RCC 7860 (cell line): Measurements from ENCODE around the gene ATP5PB.
A peak's percentile ranks its signal among the peaks of the same experiment; 100 is the strongest.

Source experiments
- DNase-seq: peaks from one replicate; pipeline ENCODE4 v3.0.0-alpha.2; 2015; ENCODE audit warnings: low spot score
- FAIRE-seq: peaks from 2 replicates; lab custom pipeline; 2012; peaks lifted over from hg19 to GRCh38; lab: Jason Lieb, UNC

ATP5PB gene

DNA sequence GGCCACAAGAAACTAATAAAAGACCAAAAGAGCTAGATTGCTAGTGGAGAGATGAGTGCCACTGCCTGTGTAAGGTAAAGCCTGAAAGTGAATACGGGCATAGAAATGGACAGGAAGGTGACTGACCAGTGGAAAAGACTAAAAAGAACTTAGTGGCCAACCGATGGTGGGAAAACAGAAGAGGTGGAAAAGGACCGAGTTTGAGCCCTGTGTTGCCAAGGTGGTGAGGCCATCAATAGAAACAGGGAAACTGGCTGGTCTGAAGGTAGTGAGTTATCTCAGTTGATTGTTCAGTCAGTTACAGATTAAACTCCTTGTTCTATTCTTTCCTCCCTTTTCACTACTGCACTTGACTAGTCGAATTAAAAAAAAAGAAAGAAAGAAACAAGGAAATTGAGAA lies 2.7 kb upstream of the ATP5PB start:
- no peak for FAIRE-seq
- no peak for DNase-seq

DNA sequence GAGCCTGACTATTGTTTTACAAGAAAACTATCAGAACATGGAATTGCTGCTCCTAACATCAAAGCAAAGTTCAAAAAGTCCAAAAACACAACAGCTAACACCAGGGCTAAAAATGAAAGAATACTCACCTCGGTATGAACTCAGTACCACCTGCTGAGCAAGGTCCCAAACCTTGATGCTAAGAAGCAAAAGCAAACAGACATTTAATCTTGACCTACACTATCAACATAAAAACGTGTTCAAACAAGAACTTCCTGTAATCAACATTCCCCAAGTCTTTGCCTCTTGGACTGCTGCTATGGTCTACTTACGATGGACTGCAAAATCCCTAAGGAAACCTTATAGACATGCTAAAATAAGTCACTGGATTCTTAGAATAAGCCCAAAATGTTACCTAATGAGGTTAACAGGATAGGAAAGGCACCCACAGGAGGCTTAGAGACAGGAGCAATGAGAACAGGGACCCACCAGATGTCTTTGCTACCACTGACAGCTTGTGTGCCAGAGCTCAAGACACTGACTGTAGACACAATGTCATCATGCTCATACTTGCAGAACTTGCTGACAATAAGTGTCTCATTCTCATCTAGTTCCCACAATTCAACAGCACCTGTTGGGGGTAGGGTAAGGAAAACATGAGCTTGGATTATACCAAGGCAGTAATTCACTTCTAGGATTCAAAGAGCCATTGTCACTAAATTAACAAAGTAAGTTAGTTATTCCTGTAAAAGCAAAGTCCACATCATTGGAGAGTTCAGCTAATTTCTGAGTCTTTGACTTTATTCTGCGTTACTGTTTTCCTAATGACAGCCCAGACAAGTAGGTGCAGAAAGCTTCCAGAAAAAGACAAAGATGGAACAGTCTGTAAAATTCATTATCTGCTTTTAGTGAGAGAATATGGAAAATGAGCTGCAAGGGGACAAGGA lies 2.0 kb upstream of the ATP5PB start:
- no peak for DNase-seq
- no peak for FAIRE-seq

DNA sequence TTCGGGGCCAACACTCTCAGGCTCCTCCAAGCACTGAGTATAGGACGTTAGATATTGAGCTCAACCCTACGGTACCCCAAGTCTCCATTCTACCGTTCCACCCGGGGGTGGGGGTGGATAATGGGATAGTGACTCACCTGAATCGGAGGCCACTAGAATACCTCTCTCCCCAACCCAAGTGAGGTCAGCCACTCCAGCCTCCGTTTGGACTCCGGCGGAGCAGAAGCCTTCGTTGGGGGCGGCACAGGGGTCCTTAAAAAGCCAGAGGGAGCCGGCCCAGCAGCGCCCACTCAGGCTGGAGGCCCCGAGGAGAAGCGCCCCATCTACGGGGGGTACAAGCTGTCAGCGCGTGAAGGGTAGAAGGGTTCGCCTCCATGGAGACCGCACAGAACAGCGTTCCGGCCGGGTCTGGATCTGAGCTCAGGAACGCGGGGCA lies 764 bp upstream of the ATP5PB start:
- DNase-seq: no peak

DNA sequence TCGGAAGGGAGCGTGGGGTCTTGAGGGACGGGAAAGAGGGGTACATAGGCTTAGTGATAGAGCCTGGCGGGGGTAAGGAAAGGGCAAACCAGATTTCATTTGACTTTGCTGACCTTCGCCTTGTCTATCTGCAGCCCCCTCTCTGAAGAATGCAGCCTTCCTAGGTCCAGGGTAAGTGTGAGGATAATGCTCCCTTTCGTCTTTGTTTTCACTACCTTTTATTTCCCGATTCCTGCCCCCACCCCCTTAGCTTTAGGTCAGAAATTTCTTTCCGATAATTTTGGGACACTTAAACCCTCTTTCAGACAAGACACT lies 396 bp downstream of the ATP5PB start:
- no peak for FAIRE-seq
- no peak for DNase-seq

More for the DNA sequence above, 764 bp upstream of the ATP5PB start:
- FAIRE-seq: no peak

DNA sequence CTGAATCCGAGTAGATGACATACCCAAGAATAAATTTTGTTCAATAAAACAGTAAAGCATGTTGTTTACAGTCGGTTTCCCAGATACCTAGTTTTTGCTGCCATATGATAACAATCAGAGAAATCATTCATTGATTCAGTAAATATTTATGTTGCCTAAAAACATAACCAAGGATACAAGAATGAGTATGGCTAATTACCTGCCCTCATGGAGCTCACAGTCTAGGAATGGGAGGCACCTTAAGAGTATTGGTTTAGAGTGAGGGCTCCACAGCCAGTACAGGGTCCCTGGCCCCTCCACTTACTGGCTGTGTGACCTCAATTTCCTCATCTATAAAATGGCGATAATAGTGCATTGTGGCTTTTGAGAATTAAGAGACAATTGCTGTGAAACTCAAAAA lies 921 bp downstream of the ATP5PB start:
- no peak for DNase-seq
- no peak for FAIRE-seq

DNA sequence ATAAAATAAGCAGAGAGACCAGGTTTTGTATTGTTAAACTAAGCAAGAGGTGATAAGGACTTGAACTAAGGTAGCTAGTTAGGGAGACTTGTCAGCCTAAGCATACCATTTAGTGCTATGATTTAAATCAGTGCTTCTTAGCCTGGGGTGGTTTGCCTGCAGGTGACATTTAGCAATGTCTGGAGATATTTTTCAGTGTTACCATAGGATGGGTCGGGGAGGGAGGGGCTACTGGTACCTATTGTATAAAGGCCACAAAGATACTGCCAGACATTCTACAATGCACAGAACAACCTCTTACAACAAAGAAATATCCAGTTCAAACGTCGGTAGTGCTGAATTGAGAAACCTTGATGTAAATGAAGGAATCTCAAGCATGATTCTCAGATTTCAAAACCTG lies 3.3 kb downstream of the ATP5PB start:
- no peak for DNase-seq
- no peak for FAIRE-seq

DNA sequence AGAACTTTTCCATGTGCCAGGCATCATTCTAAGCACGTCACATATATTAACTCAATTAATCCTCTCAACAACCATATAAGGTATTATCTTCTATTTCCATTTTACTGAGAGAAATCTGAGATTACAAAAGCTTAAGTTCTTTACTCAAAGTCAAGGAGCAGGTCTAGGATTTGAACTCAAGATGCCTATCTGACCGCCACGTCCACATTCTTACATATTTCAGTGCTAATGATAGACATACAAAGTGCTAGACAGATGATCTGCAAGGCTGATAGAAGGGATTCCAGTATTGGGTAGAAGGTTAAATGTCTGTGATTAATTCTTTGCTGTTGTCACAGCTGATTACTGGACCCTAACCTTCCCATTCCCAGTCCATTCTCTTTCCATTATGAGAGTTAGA lies 4.4 kb downstream of the ATP5PB start:
- DNase-seq (no peak), FAIRE-seq (no peak)

DNA sequence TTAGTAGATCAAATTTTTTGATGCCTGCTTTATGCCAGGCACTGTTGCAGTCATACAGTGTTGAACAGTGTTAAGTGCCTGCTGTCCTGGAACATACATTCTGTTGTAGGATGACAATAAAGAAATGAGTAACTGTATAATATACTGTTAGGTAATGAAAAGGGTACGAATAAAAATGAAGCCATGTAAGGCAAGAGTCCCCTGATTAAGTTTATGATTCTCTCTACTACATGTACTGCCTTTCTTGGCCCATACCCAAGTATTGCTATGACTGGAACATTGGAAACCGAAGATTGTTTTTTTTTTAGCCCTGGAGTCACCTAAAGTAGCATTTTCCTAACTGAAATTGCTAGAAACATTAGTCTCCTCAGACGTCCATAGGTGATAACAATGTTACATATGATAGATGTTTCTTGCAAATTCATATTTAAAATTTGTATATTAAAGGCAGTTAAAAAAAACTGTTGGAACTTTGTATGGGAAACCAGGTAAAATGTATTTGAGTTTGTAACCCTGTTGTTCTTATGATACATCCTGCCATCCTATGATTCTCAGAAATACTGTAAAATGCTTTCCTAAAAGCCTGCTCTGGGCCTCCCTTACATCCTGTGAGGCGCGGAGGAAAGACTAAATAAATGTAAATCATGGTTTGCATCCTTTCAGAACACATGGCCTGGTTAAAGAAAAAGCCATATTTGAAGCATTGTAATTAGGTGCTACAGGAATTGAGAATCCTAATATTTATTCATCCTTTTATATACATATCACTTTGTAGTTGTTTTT lies 5.8 kb downstream of the ATP5PB start:
- DNase-seq: no peak
- FAIRE-seq: no peak

DNA sequence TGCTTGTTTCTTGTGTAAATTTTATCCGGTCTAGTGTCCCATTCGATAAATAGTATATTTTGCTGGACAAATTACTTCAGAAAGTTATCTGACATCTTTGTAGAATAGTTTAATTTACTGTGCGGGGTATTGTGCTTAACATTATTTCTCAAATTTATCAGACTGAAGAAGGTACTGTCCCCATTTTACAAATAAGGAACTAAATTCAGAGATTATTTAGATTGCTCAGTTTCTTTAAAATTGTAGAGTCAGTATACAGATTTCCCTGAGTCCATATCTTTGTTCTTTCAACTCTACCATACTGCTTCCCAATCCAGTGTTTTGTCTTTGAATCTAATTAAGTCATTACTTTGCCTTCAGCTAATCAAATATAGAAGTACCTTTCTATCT lies 6.4 kb downstream of the ATP5PB start:
- no peak for FAIRE-seq
- no peak for DNase-seq

DNA sequence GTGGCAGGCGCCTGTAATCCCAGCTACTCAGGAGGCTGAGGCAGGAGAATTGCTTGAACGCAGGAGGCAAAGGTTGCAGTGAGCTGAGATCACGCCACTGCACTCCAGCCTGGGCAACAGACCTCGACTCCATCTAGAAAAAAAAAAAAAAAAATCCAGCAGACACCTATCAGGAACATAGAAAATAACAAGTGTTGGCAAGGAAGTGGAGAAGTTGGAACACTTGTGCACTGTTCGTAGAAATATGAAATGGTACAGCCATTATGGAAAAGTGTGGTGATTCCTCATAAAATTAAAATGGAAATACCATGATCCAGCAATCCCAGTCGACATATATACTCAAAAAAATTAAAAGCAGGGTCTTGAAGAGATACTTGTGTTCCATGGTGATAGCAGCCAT lies 12.5 kb downstream of the ATP5PB start:
- FAIRE-seq (no peak), DNase-seq (no peak)

DNA sequence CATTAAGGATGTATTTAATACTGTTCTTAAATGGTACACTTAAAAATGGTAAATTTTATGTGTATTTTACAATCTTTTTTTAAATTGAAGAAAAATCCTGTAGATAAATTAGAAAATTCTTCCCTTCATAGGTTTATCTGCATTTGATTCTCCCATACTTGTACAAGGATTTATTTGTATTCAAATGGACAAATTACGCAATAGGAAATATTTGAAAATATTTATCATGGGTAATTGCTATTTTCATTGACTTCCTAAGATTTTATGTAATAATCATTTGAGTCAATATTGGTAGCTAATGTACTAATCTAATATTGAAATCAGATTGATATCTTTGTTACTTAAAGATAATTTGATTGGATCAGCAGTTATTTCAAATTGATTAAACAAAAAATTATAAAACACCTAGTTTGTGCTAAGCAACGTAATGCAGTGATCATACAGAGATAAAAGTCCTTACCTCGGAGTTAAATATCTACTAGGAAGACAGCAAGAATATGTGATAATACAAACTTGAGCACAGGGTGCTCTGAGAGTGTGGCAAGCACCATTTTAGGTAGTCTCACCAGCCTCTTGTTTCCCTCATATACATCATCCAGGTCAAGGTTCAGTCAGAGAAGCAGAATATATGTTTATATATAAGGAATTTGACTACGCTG lies 13.2 kb downstream of the ATP5PB start:
- DNase-seq (no peak), FAIRE-seq (peak; percentile 69)

DNA sequence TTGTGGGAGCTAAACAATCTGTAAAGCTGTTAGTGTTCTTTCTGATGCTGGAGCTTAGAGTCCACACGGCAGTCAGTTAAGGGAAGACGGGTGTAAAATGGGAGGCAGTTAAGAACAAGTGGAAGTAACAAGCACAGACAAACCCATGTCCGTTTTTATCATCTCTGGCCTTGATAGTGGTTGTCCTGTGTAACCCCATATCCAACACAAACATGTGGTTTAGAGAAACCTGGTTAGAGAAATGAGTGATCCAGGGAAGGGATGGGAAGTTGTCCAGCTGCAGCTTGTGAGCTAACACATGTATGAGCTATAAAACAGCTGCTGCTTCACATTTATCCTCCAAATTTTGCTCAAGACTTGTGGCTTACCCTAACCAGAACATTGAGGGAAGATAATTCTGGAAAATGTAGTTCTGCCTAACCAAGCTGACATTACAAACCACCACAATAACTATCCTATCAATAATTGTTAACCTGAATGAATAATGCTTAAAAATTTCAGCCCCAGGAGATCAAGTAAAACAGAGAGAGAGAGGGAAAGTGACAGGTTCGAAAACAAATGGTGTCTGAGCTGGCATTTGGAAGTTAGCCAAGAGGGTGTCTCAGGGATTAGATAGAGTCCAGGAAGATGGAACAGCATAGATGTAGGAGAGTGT lies 13.9 kb downstream of the ATP5PB start:
- peak; percentile 91 for DNase-seq
- FAIRE-seq: peak; percentile 97

DNA sequence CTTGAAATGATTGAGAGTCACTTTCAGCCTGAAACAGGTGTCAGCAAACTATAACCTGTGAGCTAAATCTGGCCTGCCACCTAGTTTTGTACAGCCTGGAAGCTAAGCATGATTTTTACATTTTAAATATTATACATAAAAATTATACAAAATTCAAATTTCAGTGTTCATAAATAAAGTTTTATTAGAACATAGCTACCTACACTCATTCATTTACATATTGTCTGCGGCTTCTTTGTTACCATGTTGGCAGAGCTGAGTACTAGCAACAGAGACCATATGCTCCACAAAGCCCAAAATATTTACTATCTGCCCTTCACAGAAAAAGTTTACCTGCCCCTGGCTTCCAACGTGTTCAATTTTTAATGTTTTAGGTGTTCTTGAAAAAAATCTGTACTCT lies 16.5 kb downstream of the ATP5PB start:
- FAIRE-seq (no peak), DNase-seq (no peak)

DNA sequence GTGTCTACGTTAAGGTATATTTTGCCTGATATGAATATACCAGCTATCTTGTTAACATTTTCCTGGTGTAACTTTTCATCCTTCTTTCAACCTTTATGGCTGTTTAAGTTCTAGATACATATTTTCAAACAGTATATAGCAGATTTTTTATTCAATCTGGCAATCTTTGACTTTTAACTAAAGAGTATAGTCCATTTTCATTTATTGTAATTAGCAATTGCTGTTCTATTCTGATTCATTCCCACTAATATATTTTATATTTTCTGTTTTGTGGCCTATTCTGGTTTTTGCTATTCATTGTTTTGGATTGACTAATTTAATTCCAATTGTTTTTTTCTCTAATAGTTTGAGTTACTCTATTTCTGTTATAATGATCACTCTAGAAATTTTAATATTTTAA lies 17.2 kb downstream of the ATP5PB start:
- FAIRE-seq: no peak

DNA sequence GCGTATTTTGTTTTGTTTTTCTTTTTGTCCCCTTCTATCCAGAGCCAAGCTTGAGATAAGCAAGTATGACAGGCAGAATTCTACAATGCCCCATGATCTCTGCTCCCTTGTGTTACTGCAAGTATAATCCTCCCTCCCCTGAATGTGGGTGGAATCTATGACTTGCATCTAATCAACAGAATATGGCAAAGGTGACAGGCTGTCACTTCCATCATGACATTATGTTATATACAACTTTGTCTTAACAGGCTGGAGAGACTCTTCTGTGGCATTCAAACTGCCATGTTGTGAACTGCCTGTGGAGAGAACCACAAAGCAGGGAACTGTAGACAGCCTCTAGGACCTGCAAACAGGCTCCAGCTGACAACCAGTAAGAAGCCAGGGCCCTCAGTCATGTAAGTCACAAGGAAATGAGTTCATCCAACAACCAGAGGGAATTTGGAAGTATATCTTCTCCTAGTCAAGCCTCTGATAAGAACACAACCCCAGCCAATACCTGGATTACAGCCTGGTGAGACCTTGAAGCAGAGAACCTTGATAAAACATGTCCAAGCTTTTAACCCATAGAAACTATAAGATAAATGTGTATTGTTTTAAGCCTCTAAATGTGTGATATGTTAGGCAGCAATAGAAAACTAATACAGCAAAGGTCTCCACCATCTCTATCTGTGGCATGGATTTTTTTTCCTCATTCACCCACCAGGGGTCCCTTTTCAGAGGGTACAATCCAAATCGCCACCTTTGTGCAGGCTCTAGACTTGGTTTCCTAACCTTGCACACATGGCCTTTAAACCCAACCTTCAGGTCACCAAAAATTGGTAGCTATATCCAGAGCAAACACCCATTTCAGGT lies 18.8 kb downstream of the ATP5PB start:
- FAIRE-seq (no peak), DNase-seq (no peak)

More for the DNA sequence above, 17.2 kb downstream of the ATP5PB start:
- no peak for DNase-seq

DNA sequence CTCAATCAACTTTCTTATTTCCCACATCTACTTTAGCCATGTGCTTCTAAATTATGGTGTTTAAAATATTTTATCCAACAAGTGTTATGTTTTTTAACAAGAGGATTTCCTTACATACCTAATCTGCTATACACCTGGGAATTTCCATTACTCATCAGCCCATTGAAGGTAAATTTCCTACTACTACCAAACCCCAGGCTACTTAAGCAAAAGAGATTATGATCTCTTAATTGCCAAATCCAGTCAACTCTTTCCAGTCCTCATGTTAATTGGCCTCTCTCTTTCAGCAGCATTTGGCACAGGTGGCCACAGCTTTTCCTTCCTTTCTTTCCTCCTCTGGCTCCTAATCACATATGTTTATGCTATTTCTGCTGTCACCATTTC lies 19.4 kb downstream of the ATP5PB start:
- DNase-seq: no peak
- FAIRE-seq: no peak

DNA sequence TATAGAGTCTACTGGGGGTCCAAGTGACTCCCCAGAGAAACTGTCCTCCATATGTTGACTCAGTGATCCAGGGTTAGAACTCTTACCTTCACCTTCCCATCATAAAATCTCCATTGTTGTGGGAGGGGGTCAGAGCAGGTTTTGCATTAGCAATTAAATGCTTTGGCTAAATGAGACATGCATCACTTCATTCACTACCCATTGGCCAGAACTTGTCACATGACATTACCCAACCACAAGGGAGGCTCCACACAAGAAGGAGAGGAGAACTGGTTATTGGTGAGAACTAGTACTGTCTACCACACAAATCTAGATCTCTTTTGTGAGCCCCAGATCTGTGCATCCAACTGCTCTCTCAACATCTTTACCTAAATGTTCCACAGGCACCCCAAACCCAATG lies 20.3 kb downstream of the ATP5PB start:
- no peak for FAIRE-seq
- no peak for DNase-seq

DNA sequence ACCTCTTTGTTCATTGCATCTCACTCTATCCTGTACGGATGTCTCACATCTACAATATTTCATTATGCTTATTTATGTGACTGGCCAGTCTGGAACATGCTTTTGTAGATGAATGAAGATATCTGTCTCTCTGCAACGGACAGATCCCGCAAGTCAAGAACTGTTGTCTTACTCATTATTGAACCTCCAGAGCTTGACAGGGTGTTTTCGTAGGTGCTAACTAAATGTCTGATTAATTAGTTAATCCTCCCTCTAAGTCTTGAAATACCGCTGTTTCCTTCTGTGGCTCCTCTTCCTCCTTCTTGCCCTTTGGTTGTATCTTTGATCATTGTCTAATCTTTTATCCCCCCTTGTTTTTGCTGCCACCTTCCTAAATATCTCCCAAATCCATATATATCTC lies 21.3 kb downstream of the ATP5PB start:
- DNase-seq (no peak), FAIRE-seq (no peak)

DNA sequence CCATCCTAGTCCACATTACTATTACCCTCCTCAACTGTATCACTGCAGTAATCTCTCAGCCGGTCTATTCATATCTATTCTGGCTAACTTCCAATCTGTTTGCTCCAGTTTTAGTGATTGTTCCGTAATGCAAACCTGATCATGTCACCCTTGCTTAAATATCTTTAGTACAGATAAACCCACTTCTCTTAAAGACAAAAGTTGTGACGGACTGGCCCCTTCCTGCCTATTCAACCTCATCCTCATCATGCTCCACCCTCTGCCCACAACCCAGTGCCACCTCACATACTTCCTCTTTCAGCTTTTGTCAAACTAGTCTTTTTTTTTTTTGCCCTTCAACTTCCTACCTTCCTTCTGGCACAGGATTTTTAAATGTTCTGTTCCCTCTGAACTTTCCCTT lies 21.7 kb downstream of the ATP5PB start:
- no peak for DNase-seq
- FAIRE-seq: no peak

DNA sequence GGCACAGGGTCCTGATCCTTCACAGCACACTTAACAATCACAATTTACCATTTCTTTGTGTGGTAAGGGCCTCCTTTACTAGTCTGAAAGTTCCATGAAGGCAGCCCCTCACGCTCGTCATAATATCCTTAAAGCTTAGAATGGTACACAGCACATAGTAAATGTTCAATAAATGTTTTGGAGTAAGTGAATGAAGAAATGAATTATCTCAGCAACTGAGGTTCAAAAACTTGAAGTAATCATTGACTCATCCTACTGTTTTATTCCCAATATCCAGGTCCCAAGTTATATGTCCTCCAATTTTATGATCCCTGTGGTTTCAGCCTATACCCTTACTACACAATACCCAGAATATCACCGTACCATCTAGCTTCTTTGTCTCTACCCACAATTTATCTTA lies 22.3 kb downstream of the ATP5PB start:
- FAIRE-seq: no peak

More for the DNA sequence above, 22.3 kb downstream of the ATP5PB start:
- DNase-seq: no peak
